ENCODE measurements around the gene WDFY4. TPM values are rescaled to one million over a fixed set of nuclear protein-coding genes. Genes with fewer than 3 reads are reported as not detected.
A peak's percentile ranks its signal among the peaks of the same experiment; 100 is the strongest.

WDFY4 gene
- total RNA-seq, 4 donors from 2014 or later, result 0.60 to 20.6 (median 5.1) TPM

- in situ Hi-C loops (cut with MboI; ENCODE audit: low pct_ligation_motif_present in 1 of 4, low pct_unique_long_range_greater_than_20kb in 1 of 4, low sequenced_read_pairs in 3 of 4), result loop anchor here in 1 of 4 donors (25.0 kb wide), 1 partner anchor 279 kb away; no protein-coding TSS in a partner anchor
- H3K27ac ChIP-seq, result no peak overlapping the region
- H3K4me1 ChIP-seq, result no peaks in the 10 kb centered on the region
- no peaks in the 10 kb centered on the region for H3K36me3 ChIP-seq
- no peaks in the 10 kb centered on the region for H3K27me3 ChIP-seq
- intact Hi-C loops (cut with DNase I; ENCODE audit: low total_unique reads), result no loop called here
- WGBS, 2 donors (ENCODE audit: low coverage in 1 of 2), result 21 to 49% methylated on average over 2 to 4 of the region's 4 CpGs
- H3K9me3 ChIP-seq, result no peaks in the 10 kb centered on the region
- TF ChIP-seq EP300 (IDR thresholded peaks at IDR 0.05; ENCODE audit: low read depth) (no peak), POLR2AphosphoS5 (IDR thresholded peaks at IDR 0.05) (no peak), CTCF (IDR thresholded peaks at IDR 0.05) (no peak), POLR2A (IDR thresholded peaks at IDR 0.05) (no peak)
- H3K4me3 ChIP-seq, result no peak overlapping the region
- no peak for DNase-seq
These were observed 199.0 kb downstream of the WDFY4 start for GRCh38 chr10:48883701-48884100.

- TF ChIP-seq CTCF (IDR thresholded peaks at IDR 0.05), result no peak
- TF ChIP-seq POLR2A (IDR thresholded peaks at IDR 0.05), result no peak
- TF ChIP-seq EP300 (IDR thresholded peaks at IDR 0.05; ENCODE audit: low read depth), result no peak
- no peak for TF ChIP-seq POLR2AphosphoS5 (IDR thresholded peaks at IDR 0.05)
These were observed 199.7 kb downstream of the WDFY4 start for GRCh38 chr10:48884179-48885045.

GRCh38 chr10:48885376-48885775 is 200.7 kb downstream of the WDFY4 start:
- H3K27me3 ChIP-seq, result no peaks in the 10 kb centered on the region
- intact Hi-C loops (cut with DNase I; ENCODE audit: low total_unique reads) (no loop called here), in situ Hi-C loops (cut with MboI; ENCODE audit: low pct_ligation_motif_present in 1 of 4, low pct_unique_long_range_greater_than_20kb in 1 of 4, low sequenced_read_pairs in 3 of 4) (loop anchor here in 1 of 4 donors (25.0 kb wide), 1 partner anchor 277 kb away; no protein-coding TSS in a partner anchor)
- WGBS, 2 donors (ENCODE audit: low coverage in 1 of 2), result 20 to 30% methylated on average over 2 of the region's 2 CpGs
- TF ChIP-seq POLR2AphosphoS5 (IDR thresholded peaks at IDR 0.05) (no peak), POLR2A (IDR thresholded peaks at IDR 0.05) (no peak), CTCF (IDR thresholded peaks at IDR 0.05) (peak in 4 of 5 experiments; percentile 26 to 36 (median 29)), EP300 (IDR thresholded peaks at IDR 0.05; ENCODE audit: low read depth) (no peak)
- H3K9me3 ChIP-seq, result no peaks in the 10 kb centered on the region
- no peak overlapping the region for H3K4me3 ChIP-seq
- H3K27ac ChIP-seq, result no peak overlapping the region
- no peaks in the 10 kb centered on the region for H3K4me1 ChIP-seq
- no peaks in the 10 kb centered on the region for H3K36me3 ChIP-seq
- no peak for DNase-seq

More at GRCh38 chr10:48884179-48885045, 199.7 kb downstream of the WDFY4 start:
- Histone ChIP-seq H3K27me3 (no peaks in the 10 kb centered on the region), H3K4me1 (no peaks in the 10 kb centered on the region), H3K9me3 (no peaks in the 10 kb centered on the region), H3K36me3 (no peaks in the 10 kb centered on the region), H3K27ac (no peak overlapping the region), H3K4me3 (no peak overlapping the region)
- in situ Hi-C loops (cut with MboI; ENCODE audit: low pct_ligation_motif_present in 1 of 4, low pct_unique_long_range_greater_than_20kb in 1 of 4, low sequenced_read_pairs in 3 of 4), result loop anchor here in 1 of 4 donors (25.0 kb wide), 1 partner anchor 278 kb away; no protein-coding TSS in a partner anchor
- no peak for DNase-seq
- intact Hi-C loops (cut with DNase I; ENCODE audit: low total_unique reads), result no loop called here
- 78 to 96% methylated on average over 6 to 9 of the region's 9 CpGs for WGBS, 2 donors (ENCODE audit: low coverage in 1 of 2)

GRCh38 chr10:48887982-48888381 is 203.3 kb downstream of the WDFY4 start:
- intact Hi-C loops (cut with DNase I; ENCODE audit: low total_unique reads), result no loop called here

More at GRCh38 chr10:48887982-48888381, 203.3 kb downstream of the WDFY4 start:
- Histone ChIP-seq H3K27ac (no peak overlapping the region), H3K4me1 (no peaks in the 10 kb centered on the region), H3K27me3 (no peaks in the 10 kb centered on the region), H3K4me3 (no peak overlapping the region), H3K9me3 (no peaks in the 10 kb centered on the region), H3K36me3 (no peaks in the 10 kb centered on the region)
- WGBS, 2 donors (ENCODE audit: low coverage in 1 of 2), result 75 to 83% methylated on average over 1 of the region's 1 CpG
- in situ Hi-C loops (cut with MboI; ENCODE audit: low pct_ligation_motif_present in 1 of 4, low pct_unique_long_range_greater_than_20kb in 1 of 4, low sequenced_read_pairs in 3 of 4), result loop anchor here in 1 of 4 donors (25.0 kb wide), 1 partner anchor 274 kb away; no protein-coding TSS in a partner anchor
- TF ChIP-seq POLR2A (IDR thresholded peaks at IDR 0.05) (no peak), POLR2AphosphoS5 (IDR thresholded peaks at IDR 0.05) (no peak), EP300 (IDR thresholded peaks at IDR 0.05; ENCODE audit: low read depth) (no peak), CTCF (IDR thresholded peaks at IDR 0.05) (no peak)
- no peak for DNase-seq
